Pancreas (tissue), 10 donors: ENCODE data around the gene NTSR1. TPM values are rescaled to one million over a fixed set of nuclear protein-coding genes. Genes with fewer than 3 reads are reported as not detected.

Experiments used
- ATAC-seq, 4 donors: fragments of 200-7000 bp; cut with Tn5 transposase; one replicate each; pipeline versions ENCODE4 v1.8.0 to v1.9.1; 2020; ENCODE audit warnings: mild to moderate bottlenecking in 4 of 4, moderate library complexity in 4 of 4
- DNase-seq, 6 donors: peaks; one replicate each; pipeline ENCODE4 v3.0.0-alpha.2; 2020
- FAIRE-seq: peaks from 2 replicates; lab custom pipeline; 2012; peaks lifted over from hg19 to GRCh38; lab: Jason Lieb, UNC
- H3K27ac ChIP-seq, 4 donors: fragments of 200-600 bp; sonication (generic); 1 replicate in 3 of 4; 2 replicates in 1 of 4; pipeline versions ENCODE4 v1.5.0 to v1.8.0; 2020
- H3K27me3 ChIP-seq, 4 donors: fragments of 200-600 bp; one replicate each; pipeline ENCODE4 v1.8.0; 2021
- H3K36me3 ChIP-seq, 3 donors: fragments of 200-600 bp; sonication (generic) in 1 of 3; one replicate each; pipeline versions ENCODE4 v1.5.0 to v1.8.0; 2020 to 2021
- H3K4me1 ChIP-seq, 3 donors: fragments of 200-600 bp; one replicate each; pipeline ENCODE4 v1.8.0; 2021
- H3K4me3 ChIP-seq, 4 donors: fragments of 200-600 bp; sonication (generic) in 2 of 4; one replicate each; pipeline versions ENCODE4 v1.5.0 to v1.8.0; 2020 to 2021
- H3K9me3 ChIP-seq, 4 donors: fragments of 200-600 bp; one replicate each; pipeline ENCODE4 v1.8.0; 2021
- WGBS, 2 donors: extraction: QIAGEN DNeasy Blood & Tissue Kit; methylation state at CpG; one replicate each; pipeline ENCODE4 v1.1.7; 2013; 5-methylcytosine and 5-hydroxymethylcytosine counted together
- intact Hi-C, 3 donors: fragments of 100-400 bp; cut with DNase I; formaldehyde crosslinking; loops; one replicate each; pipeline versions ENCODE4 v1.11.1 to v1.14.2; 2022
- polyA plus RNA-seq, 2 donors: library from polyadenylated mRNA; stranded (reverse); fragments of 200-250 nt; gene quantifications; one replicate each; pipeline ENCODE4 v1.2.3, GENCODE V29; 2013
- total RNA-seq, 6 donors: library from RNA; stranded (reverse); fragmentation: NEBNext Ultra II Directional in 4 of 6; extraction: Animal tissue kit (Norgen Biotek cat#: 25700) in 4 of 6; gene quantifications; one replicate each; pipeline versions ENCODE4 v1.2.1 to v1.2.4, GENCODE V29; 2021 to 2023
- TF ChIP-seq, protein P1 (sequence below), 4 donors: fragments of 200-600 bp; sonication (generic) in 3 of 4; IDR thresholded peaks; one replicate each; pipeline versions ENCODE4 v1.5.0 to v1.8.0; 2021; ENCODE audit warnings: antibody characterized with exemption in 4 of 4
- donor health status: healthy with polysubstance abuse.
- donor health status: DM: no; HTN: no; CAD: no; lungs with moderate emphysema.
- donor health status: DM: no; HTN: no; CAD: no.
- donor health status: control.
- donor health status: control.
- donor health status: Bipolar disorder and iron deficiency.
- donor health status: DM: yes; HTN: yes; CAD: no.
- donor health status: DM: no; HTN: no; CAD: no.
- donor health status: DM: no; HTN: no; CAD: no.
- donor health status: DM: yes; HTN: yes; CAD: no.

NTSR1 gene
- total and polyA plus RNA-seq, 8 donors: 0.02 to 0.15 (median 0.09) TPM; not detected in 2

DNA sequence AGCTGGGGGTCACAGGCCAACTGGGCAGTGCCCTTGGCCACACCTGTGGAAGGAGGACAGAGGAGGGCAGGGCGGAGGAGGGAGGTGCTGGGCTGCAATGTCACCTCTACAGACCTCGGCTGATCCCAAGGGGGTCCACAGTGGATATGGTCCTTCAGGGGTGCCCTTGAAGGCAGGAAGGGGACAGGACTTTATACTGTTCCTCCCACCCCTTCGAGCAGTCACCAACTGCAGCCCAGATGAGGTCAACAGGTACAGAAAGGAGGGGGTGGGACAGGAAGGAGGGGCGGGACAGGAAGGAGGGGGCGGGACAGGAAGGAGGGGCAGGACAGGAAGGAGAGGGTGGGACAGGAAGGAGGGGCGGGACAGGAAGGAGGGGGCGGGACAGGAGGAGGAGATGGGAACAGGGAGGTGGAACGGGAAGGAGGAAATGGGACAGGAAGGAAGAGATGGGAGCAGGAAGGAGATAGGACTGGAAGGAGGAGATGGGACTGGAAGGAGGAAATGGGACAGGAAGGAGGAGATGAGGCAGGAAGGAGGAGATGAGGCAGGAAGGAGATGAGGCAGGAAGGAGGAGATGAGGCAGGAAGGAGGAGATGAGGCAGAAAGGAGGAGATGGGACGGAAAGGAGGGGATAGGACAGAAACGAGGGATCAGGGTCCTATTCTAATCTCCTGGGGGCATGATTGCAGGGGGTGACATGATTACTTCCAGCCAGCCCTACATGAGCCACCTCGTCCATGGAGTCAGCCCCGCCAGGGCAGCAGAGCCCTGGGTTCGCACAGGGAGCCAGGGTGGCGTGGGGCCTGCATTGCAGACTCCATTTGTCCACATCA, 68.3 kb downstream of the NTSR1 start:
- H3K27me3 ChIP-seq: no peaks in the 10 kb centered on the region
- TF ChIP-seq, protein P1, sequence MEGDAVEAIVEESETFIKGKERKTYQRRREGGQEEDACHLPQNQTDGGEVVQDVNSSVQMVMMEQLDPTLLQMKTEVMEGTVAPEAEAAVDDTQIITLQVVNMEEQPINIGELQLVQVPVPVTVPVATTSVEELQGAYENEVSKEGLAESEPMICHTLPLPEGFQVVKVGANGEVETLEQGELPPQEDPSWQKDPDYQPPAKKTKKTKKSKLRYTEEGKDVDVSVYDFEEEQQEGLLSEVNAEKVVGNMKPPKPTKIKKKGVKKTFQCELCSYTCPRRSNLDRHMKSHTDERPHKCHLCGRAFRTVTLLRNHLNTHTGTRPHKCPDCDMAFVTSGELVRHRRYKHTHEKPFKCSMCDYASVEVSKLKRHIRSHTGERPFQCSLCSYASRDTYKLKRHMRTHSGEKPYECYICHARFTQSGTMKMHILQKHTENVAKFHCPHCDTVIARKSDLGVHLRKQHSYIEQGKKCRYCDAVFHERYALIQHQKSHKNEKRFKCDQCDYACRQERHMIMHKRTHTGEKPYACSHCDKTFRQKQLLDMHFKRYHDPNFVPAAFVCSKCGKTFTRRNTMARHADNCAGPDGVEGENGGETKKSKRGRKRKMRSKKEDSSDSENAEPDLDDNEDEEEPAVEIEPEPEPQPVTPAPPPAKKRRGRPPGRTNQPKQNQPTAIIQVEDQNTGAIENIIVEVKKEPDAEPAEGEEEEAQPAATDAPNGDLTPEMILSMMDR (IDR thresholded peaks at IDR 0.05): no peak
- intact Hi-C loops: no loop called here
- 60 to 62% methylated on average over 12 to 14 of the region's 14 CpGs for WGBS, 2 donors
- H3K4me1 ChIP-seq: no peaks in the 10 kb centered on the region
- H3K4me3 ChIP-seq: no peak overlapping the region
- peak overlapping the region in 2 of 4 donors; percentile 48 to 58 for H3K27ac ChIP-seq
- H3K36me3 ChIP-seq: no peaks in the 10 kb centered on the region
- no peaks in the 10 kb centered on the region for H3K9me3 ChIP-seq
- FAIRE-seq (no peak), ATAC-seq (peak in 3 of 4 donors; percentile 35 to 60 (median 46)), DNase-seq (peak in 2 of 6 donors; percentile 42 to 47)

DNA sequence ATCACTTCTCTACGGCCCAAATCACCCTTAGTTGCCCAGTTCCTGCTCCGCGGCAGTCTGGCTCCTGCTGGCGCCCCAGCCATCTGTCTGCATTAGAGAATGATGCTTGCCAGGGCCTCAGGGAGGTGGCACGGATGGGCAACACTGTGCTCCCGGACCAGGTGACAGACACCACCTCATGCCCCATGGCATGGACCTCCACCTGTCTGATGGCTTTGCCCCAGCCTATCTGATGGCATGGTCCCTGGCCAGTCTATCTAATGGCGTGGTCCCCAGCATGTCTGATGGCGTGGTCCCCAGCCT, 68.8 kb downstream of the NTSR1 start:
- H3K4me1 ChIP-seq: no peaks in the 10 kb centered on the region
- H3K9me3 ChIP-seq: no peaks in the 10 kb centered on the region
- no peaks in the 10 kb centered on the region for H3K27me3 ChIP-seq
- no peak overlapping the region for H3K27ac ChIP-seq
- ATAC-seq (no peak), FAIRE-seq (no peak), DNase-seq (no peak)
- TF ChIP-seq, protein P1 (IDR thresholded peaks at IDR 0.05): no peak
- H3K4me3 ChIP-seq: no peak overlapping the region
- 70 to 75% methylated on average over 8 of the region's 8 CpGs for WGBS, 2 donors
- no peaks in the 10 kb centered on the region for H3K36me3 ChIP-seq
- intact Hi-C loops: no loop called here

DNA sequence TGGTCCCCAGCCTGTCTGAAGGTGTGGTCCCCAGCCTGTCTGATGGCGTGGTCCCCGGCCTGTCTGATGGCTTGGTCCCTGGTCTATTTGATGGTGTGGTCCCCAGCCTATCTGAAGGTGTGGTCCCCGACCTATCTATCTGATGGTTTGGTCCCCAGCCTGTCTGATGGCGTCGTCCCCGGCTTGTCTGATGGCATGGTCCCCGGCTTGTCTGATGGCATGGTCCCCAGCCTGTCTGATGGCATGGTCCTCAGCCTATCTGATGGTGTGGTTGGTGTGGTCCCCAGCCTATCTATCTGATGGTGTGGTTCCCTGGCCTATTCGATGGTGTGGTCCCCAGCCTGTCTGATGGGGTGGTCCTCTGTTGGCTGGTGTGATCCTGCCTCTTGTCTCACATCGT, 69.4 kb downstream of the NTSR1 start:
- H3K27ac ChIP-seq: no peak overlapping the region
- no peaks in the 10 kb centered on the region for H3K36me3 ChIP-seq
- H3K27me3 ChIP-seq: no peaks in the 10 kb centered on the region
- intact Hi-C loops: no loop called here
- no peaks in the 10 kb centered on the region for H3K4me1 ChIP-seq
- no peaks in the 10 kb centered on the region for H3K9me3 ChIP-seq
- 77 to 92% methylated on average over 9 of the region's 9 CpGs for WGBS, 2 donors
- ATAC-seq (no peak), DNase-seq (no peak), FAIRE-seq (no peak)
- TF ChIP-seq, protein P1 (IDR thresholded peaks at IDR 0.05): no peak
- no peak overlapping the region for H3K4me3 ChIP-seq

DNA sequence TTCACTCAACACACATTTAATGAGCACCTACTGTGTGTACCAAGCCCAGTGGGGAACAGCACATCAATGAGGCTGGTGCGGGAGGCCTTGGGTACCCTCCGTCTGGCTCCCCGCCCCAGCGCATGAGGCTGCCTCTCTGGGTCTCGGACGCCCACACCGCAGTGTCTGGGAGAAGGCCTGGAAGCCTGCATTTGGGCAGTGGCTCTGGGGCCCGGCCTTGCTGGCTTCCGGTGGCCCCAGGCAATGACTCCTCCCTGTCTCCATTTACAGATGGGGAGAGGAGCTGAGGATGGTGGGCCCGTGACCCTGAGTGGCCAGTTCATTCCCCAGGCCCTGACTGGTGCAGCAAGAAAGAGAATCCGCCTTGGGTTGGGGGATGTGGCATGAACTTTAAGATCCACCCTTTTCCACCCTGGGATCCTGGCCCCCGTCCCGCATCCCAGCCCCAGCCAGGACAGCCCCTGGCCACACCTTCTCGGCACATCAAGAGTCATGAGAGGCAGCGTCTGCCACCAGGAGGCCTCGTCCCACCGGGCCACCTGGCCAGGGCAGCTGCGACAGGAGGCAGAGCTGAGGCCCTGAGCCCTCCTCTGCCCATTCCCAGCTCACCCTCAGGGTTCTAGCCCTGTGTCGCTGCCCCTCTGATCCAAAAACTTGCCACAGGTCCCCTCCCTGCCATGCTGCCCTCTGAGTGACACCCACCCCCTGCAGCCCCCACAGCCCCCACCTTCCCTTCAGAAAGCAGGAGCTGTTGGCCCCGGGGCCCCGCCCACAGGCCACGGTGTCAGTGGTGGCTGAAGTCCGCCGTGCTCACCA, 70.2 kb downstream of the NTSR1 start:
- Histone ChIP-seq H3K4me3 (no peak overlapping the region), H3K27ac (no peak overlapping the region), H3K9me3 (no peaks in the 10 kb centered on the region), H3K27me3 (no peaks in the 10 kb centered on the region), H3K36me3 (no peaks in the 10 kb centered on the region), H3K4me1 (no peaks in the 10 kb centered on the region)
- intact Hi-C loops: no loop called here
- 57 to 64% methylated on average over 23 to 24 of the region's 24 CpGs for WGBS, 2 donors
- DNase-seq (peak in 1 of 6 donors; percentile 59), FAIRE-seq (no peak), ATAC-seq (no peak)
- TF ChIP-seq, protein P1 (IDR thresholded peaks at IDR 0.05): no peak

DNA sequence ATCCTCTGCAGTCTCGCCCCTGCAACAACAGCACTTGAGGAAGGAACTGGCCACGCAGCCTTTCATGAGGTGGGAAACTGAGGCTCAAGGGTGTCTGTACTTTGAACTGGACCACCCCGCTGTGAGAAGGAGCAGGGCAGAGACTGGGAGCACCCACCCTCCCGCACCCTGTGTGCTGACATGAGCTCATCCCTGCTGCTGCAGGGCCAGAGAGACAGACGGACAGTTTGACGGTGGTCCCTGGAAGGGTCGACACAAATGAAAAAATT, 70.7 kb downstream of the NTSR1 start:
- no peak for DNase-seq
- ATAC-seq: no peak
- intact Hi-C loops: no loop called here
- no peaks in the 10 kb centered on the region for H3K9me3 ChIP-seq
- FAIRE-seq: no peak
- TF ChIP-seq, protein P1 (IDR thresholded peaks at IDR 0.05): no peak
- H3K4me1 ChIP-seq: no peaks in the 10 kb centered on the region
- H3K36me3 ChIP-seq: no peaks in the 10 kb centered on the region
- no peaks in the 10 kb centered on the region for H3K27me3 ChIP-seq
- H3K27ac ChIP-seq: no peak overlapping the region
- no peak overlapping the region for H3K4me3 ChIP-seq
- WGBS, 2 donors: 61 to 82% methylated on average over 7 of the region's 7 CpGs
